ENCODE data around the gene UBTD2. TPM values are rescaled to one million over a fixed set of nuclear protein-coding genes. Genes with fewer than 3 reads are reported as not detected.

The UBTD2 gene
- total and polyA plus RNA-seq, 9 of the 15 experiments (the other 6 are each of a cell fraction or from before 2014, with no cell fraction given) = 0.01 to 0.46 (median 0.15) TPM; not detected in 1

DNA sequence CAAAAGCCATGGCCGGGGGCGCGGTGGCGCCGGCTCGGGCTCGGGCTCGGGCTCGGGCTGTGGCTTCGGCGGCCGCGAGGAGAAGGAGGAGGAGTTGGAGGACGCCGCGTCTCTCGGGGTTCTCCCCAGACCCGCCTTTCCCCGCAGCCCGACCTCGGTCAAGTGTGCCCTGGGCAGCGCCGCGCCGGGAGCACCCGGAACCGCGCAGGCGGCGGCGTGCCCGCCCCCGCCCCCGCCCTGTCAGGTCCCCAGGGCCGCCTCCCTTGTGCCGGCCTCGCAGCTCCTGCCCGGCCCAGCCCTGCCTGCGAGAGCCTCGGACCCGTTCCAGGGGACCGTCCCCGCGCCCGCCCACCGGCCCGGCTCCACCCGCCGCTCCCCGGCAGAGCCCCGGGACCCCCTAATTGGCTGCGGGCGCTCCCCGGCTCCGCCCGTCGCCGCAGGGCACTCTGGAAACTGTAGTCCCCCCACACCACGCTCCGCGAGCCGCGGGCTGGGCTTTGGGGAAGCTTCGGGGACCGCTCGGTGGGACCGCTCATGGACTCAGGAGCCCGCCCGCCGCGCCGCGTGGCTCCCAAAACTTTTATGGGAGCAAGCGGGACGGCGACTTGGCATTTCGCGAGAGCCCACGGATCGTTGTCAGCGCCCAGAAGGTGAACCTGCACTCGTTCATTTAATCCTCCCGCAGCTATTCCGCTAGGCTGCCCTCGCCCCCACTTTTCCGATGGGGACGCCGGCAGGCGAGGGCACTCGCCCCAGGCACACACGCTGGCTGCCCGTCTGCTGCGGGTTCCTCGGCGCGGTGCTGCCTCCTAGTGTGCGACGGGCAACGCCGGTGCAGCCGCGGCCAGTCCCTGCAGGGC lies 95.3 kb downstream of the UBTD2 start, which contains the start of gene STK10:
TSS of gene STK10 (minus strand) at position 192 of the 860 bp plus-strand sequence. CDS start at position 10, 182 bp downstream.
- peak; percentile 60 for FAIRE-seq
- under 1% methylated on average over 58 of the region's 102 CpGs for WGBS (ENCODE audit: insufficient coverage, low coverage, missing lambda C conversion rate)
- 0 out of 2 replicates have a peak, but pooled peaks have one; percentile 23 for TF ChIP-seq HIVEP1 (CRISPR knock-in tag; IDR thresholded peaks at IDR 0.05)
- no peak for TF ChIP-seq NCOA4 (IDR thresholded peaks at IDR 0.05; ENCODE audit: partially characterized antibody)
- TF ChIP-seq ZBED1 (IDR thresholded peaks at IDR 0.05) = no peak
- peak; percentile 83 for TF ChIP-seq ARID2 (IDR thresholded peaks at IDR 0.05)
- TF ChIP-seq SIX5 (IDR thresholded peaks at IDR 0.05; ENCODE audit: borderline replicate concordance in 1 of 2, insufficient read depth in 1 of 2, low read depth in 1 of 2, low read length in 2 of 2) = peak in 1 of 2 experiments; percentile 23; a peak in 1 of 4 replicates
- peak; percentile 49 for TF ChIP-seq ZNF384 (IDR thresholded peaks at IDR 0.05; ENCODE audit: low read depth, low read length)
- peak; percentile 95 for TF ChIP-seq ZNF165 (CRISPR knock-in tag; IDR thresholded peaks at IDR 0.05; ENCODE audit: borderline replicate concordance)
- TF ChIP-seq TEAD1 (CRISPR knock-in tag; IDR thresholded peaks at IDR 0.05) = 0 out of 4 replicates have a peak, but pooled peaks of 1 of the 2 experiments have one; percentile 67
- 0 out of 2 replicates have a peak, but pooled peaks have one; percentile 20 for TF ChIP-seq CC2D1A (IDR thresholded peaks at IDR 0.05)
- TF ChIP-seq, protein P1, sequence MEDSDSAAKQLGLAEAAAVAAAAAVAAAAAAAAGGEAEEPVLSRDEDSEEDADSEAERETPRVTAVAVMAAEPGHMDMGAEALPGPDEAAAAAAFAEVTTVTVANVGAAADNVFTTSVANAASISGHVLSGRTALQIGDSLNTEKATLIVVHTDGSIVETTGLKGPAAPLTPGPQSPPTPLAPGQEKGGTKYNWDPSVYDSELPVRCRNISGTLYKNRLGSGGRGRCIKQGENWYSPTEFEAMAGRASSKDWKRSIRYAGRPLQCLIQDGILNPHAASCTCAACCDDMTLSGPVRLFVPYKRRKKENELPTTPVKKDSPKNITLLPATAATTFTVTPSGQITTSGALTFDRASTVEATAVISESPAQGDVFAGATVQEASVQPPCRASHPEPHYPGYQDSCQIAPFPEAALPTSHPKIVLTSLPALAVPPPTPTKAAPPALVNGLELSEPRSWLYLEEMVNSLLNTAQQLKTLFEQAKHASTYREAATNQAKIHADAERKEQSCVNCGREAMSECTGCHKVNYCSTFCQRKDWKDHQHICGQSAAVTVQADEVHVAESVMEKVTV (CRISPR knock-in tag; IDR thresholded peaks at IDR 0.05) = peak; percentile 96
- peak; percentile 31; the same call in 1 of the 2 replicates for TF ChIP-seq ZNF239 (CRISPR knock-in tag; IDR thresholded peaks at IDR 0.05)
- no peak for TF ChIP-seq DIDO1 (tag; IDR thresholded peaks at IDR 0.05; ENCODE audit: low read depth)
- TF ChIP-seq ZNF24 (IDR thresholded peaks at IDR 0.05) = peak; percentile 47
- TF ChIP-seq SMC3 (conservative IDR thresholded peaks at IDR 0.05; ENCODE audit: insufficient read depth, low read depth, low read length) = peak; percentile 90
- TF ChIP-seq, protein P2, sequence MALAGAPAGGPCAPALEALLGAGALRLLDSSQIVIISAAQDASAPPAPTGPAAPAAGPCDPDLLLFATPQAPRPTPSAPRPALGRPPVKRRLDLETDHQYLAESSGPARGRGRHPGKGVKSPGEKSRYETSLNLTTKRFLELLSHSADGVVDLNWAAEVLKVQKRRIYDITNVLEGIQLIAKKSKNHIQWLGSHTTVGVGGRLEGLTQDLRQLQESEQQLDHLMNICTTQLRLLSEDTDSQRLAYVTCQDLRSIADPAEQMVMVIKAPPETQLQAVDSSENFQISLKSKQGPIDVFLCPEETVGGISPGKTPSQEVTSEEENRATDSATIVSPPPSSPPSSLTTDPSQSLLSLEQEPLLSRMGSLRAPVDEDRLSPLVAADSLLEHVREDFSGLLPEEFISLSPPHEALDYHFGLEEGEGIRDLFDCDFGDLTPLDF (CRISPR knock-in tag; IDR thresholded peaks at IDR 0.05) = peak; percentile 61; the same call in 1 of the 2 replicates
- TF ChIP-seq ARID1B (IDR thresholded peaks at IDR 0.05) = 0 out of 2 replicates have a peak, but pooled peaks have one; percentile 20
- TF ChIP-seq POLR2AphosphoS5 (IDR thresholded peaks at IDR 0.05; ENCODE audit: control insufficient read depth, insufficient read depth, low read depth, low read length) = no peak
- no peak for TF ChIP-seq STAT5B (CRISPR knock-in tag; IDR thresholded peaks at IDR 0.05)
- peak; percentile 28; the same call in 1 of the 2 replicates for TF ChIP-seq NCOA6 (IDR thresholded peaks at IDR 0.05)
- TF ChIP-seq EGR1 (conservative IDR thresholded peaks at IDR 0.05) = peak; percentile 57

More for the DNA sequence above, 95.3 kb downstream of the UBTD2 start, which contains the start of gene STK10:
- 0 out of 2 replicates have a peak, but pooled peaks cover 3% of the 10 kb centered on the region for H4K20me1 ChIP-seq (replicated peaks; ENCODE audit: control insufficient read depth, insufficient read depth, low read length)
- peak within 1 kb of the TSS; percentile 92 for H3K4me2 ChIP-seq (ENCODE audit: insufficient read depth, low read length)
- H2AFZ ChIP-seq (ENCODE audit: low read depth, low read length) = peak within 1 kb of the TSS; percentile 99
- in situ Hi-C loops (cut with MboI) (loop anchor here (5.0 kb wide), 1 partner anchor 76 kb away; no protein-coding TSS in a partner anchor), intact Hi-C loops (cut with micrococcal nuclease) (loop anchor here (1.0 to 5.0 kb wide), 6 partner anchors 46 to 276 kb away; no protein-coding TSS in a partner anchor)
- no TSS peak for BruUV-seq (replicated peaks)
- no peaks in the 10 kb centered on the region for H3K9me1 ChIP-seq (ENCODE audit: control insufficient read depth, insufficient read depth, low read length)
- POLR2A ChIA-PET = interaction anchor here (0.6 to 2.2 kb wide), 5 partner anchors 11 to 1116 kb away, joined by 3 to 8 read pairs (median 3); no protein-coding TSS in a partner anchor
- no peak within 1 kb of the TSS; the same call in 2 of the 3 replicates for H3K27ac ChIP-seq (ENCODE audit: extremely low read depth, low read depth, low read length)
- no peaks in the 10 kb centered on the region for H3K79me2 ChIP-seq (ENCODE audit: control insufficient read depth, insufficient read depth, low read length)
- CTCF ChIA-PET (ENCODE audit: low intra/inter-chr PET ratio) = interaction anchor here (0.7 to 2.4 kb wide), 2 partner anchors 77 to 82 kb away, joined by 3 to 26 read pairs; no protein-coding TSS in a partner anchor
- DNase-seq (ENCODE audit: extremely low read depth in 1 of 4, low spot score in 3 of 4) (peak; percentile 85 to 91 (median 88)), ATAC-seq (peak; percentile 90)
- H3K27me3 ChIP-seq (ENCODE audit: control insufficient read depth in 2 of 2, insufficient read depth in 2 of 2, low read length in 2 of 2) = no peaks in the 10 kb centered on the region
- H3K4me1 ChIP-seq (replicated peaks in 1 of 2; ENCODE audit: control insufficient read depth in 2 of 2, insufficient read depth in 2 of 2, low read length in 2 of 2) = peaks cover 7 to 19% of the 10 kb centered on the region in 2 experiments; a peak in 3 of 5 replicates
- no peaks in the 10 kb centered on the region for H3K36me3 ChIP-seq (ENCODE audit: control insufficient read depth, insufficient read depth, low read length)
- H3K4me3 ChIP-seq = peak within 1 kb of the TSS; percentile 60
- no peaks in the 10 kb centered on the region for H3K9me3 ChIP-seq (replicated peaks; ENCODE audit: control insufficient read depth, insufficient read depth, low read depth, low read length)
- peak within 1 kb of the TSS; percentile 76 to 93 for H3K9ac ChIP-seq (ENCODE audit: insufficient read depth in 1 of 2, low read depth in 2 of 2, low read length in 2 of 2)
